GM23248 (cell line): ENCODE data around the gene EHMT1.

Experiments
- EZH2 ChIP-seq: fragments of 200-600 bp; sonication (generic); IDR thresholded peaks from 2 replicates; pipeline ENCODE4 v1.6.1; 2018; ENCODE audit warnings: antibody characterized with exemption, mild to moderate bottlenecking; ENCODE audit not compliant: insufficient read depth, poor library complexity, severe bottlenecking
- EZH2phosphoT487 ChIP-seq: fragments of 200-600 bp; sonication (generic); IDR thresholded peaks from 2 replicates; pipeline ENCODE4 v1.6.1; 2018; ENCODE audit warnings: antibody characterized with exemption, moderate library complexity, mild to moderate bottlenecking, low read depth; ENCODE audit not compliant: insufficient read depth

- no peak for TF ChIP-seq EZH2
- TF ChIP-seq EZH2phosphoT487: no peak
Observed at GRCh38 chr9:137873408-137873807, 254.6 kb downstream of the EHMT1 start.
